GM10248 (cell line): Measurements from ENCODE around the gene HP.

Experiments used
- CTCF ChIA-PET: fragments of 300-600 bp; sonication (Branson Sonifier 250); formaldehyde crosslinking; extraction: SDS; loops from one replicate; lab custom pipeline; 2021; ENCODE audit warnings: antibody characterized with exemption; lab: Yijun Ruan, JAX
- POLR2A ChIA-PET: fragments of 350-650 bp; sonication (Branson Sonifier 250); formaldehyde crosslinking; extraction: SDS; loops from one replicate; lab custom pipeline; 2020; ENCODE audit warnings: antibody characterized with exemption; lab: Yijun Ruan, JAX
- DNase-seq: peaks from one replicate; pipeline ENCODE4 v3.0.0; 2012; ENCODE audit errors: extremely low spot score
- TF ChIP-seq, protein P1 (sequence below): IDR thresholded peaks from 2 replicates; pipeline ENCODE4 v1.5.1; 2012; ENCODE audit warnings: mild to moderate bottlenecking, low read depth; ENCODE audit errors: extremely low read depth, missing control alignments, control extremely low read depth

HP gene

DNA sequence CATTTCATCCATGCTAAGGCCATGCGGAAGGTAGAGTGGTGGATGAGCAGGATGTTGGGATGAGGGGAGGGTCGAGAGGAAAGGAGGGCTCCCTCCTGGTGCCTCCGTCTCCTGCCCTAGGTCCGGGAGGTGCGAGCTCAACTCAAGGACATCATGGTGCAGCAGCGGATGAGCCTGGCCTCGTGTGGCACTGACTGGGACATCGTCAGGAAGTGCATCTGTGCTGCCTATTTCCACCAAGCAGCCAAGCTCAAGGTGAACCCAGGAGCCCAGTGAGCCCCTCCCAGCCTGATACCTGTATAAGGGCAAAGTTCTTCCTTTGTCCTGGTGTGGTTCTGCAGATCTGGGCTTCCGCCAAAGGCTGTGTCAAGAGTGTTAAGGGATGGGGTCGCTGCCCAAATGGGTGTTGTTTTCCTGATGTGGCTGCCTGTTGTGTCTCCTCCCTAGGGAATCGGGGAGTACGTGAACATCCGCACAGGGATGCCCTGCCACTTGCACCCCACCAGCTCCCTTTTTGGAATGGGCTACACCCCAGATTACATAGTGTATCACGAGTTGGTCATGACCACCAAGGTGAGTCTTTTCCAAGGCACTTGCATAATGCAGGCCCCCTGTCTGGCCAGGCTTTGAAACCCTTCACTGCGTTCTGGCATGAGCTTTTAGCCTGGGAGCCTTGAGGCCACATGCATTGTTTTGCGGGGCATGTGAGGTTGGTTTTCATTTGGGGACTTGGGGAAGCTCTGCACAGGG lies 54.2 kb downstream of the HP start:
- ChIA-PET CTCF (interaction anchor here (0.7 to 1.5 kb wide), 2 partner anchors 11 to 12 kb away, joined by 3 to 4 read pairs; no protein-coding TSS in a partner anchor), POLR2A (no interaction called here)
- peak; percentile 8 for DNase-seq
- TF ChIP-seq, protein P1, sequence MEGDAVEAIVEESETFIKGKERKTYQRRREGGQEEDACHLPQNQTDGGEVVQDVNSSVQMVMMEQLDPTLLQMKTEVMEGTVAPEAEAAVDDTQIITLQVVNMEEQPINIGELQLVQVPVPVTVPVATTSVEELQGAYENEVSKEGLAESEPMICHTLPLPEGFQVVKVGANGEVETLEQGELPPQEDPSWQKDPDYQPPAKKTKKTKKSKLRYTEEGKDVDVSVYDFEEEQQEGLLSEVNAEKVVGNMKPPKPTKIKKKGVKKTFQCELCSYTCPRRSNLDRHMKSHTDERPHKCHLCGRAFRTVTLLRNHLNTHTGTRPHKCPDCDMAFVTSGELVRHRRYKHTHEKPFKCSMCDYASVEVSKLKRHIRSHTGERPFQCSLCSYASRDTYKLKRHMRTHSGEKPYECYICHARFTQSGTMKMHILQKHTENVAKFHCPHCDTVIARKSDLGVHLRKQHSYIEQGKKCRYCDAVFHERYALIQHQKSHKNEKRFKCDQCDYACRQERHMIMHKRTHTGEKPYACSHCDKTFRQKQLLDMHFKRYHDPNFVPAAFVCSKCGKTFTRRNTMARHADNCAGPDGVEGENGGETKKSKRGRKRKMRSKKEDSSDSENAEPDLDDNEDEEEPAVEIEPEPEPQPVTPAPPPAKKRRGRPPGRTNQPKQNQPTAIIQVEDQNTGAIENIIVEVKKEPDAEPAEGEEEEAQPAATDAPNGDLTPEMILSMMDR: no peak

DNA sequence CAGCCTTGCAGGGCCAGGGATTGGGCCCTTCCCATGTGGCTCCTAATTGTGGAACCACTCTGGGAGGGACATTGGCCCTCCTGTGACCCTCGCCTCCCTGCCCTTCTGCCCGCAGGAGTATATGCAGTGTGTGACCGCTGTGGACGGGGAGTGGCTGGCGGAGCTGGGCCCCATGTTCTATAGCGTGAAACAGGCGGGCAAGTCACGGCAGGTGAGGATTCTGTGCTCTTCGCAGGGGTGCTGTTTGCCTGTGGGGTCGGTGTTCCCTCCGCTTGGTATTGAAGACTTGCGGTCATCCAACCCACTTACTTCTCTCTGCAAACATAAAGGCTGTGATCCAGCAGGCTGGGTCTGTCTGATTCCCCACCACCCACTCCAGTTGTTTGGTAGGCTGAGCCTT lies 55.0 kb downstream of the HP start:
- TF ChIP-seq, protein P1: no peak
- POLR2A ChIA-PET: no interaction called here
- CTCF ChIA-PET: interaction anchor here (1.5 kb wide), 1 partner anchor 12 kb away, joined by 4 read pairs; no protein-coding TSS in a partner anchor
- no peak for DNase-seq

DNA sequence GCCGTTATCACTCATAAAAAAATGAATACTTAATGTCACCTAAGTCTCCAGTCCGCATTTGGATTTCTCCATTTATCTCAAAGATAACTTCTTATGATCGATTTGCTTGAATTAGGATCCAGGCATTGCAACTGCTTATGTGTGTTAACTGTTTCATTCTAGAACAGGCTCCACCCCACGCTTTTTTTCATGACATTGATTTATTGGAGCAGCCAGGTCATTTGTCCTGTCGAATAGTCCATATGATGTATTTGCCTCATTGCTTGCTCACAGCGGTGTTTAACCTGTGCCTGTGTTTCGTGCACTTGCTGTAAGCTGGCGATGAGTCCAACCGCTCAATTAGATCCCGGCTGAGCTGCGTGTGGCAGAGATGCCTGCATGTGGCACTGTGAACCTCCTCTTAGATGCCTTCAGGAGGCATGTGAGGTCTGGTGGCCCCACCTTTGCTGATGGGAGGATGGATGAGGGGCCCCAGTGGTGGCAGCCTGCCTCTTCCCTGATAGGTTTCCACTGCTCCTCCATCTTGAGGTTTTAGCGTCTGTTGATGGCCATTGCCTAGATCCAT lies 55.7 kb downstream of the HP start:
- CTCF ChIA-PET: no interaction called here
- POLR2A ChIA-PET: no interaction called here
- TF ChIP-seq, protein P1: no peak
- DNase-seq: no peak
